ENCODE results near the gene CBFB.

Gene CBFB

GRCh38 chr16:67144943-67145342 lies 116.0 kb downstream of the CBFB start:
- no peak for DNase-seq

GRCh38 chr16:67145746-67146145 lies 116.8 kb downstream of the CBFB start:
- DNase-seq: no peak

GRCh38 chr16:67146523-67147357 lies 117.8 kb downstream of the CBFB start:
- DNase-seq: no peak

- DNase-seq: no peak
Measured at GRCh38 chr16:67147437-67148140, 118.6 kb downstream of the CBFB start.

- DNase-seq: no peak
Measured at GRCh38 chr16:67148221-67148620, 119.3 kb downstream of the CBFB start.

- DNase-seq: no peak
Measured at GRCh38 chr16:67148656-67149275, 119.8 kb downstream of the CBFB start.

- no peak for DNase-seq
Measured at GRCh38 chr16:67149276-67150046, 120.5 kb downstream of the CBFB start.

GRCh38 chr16:67150047-67150832 lies 121.3 kb downstream of the CBFB start:
- no peak for DNase-seq
